ENCODE measurements around the gene RDH13.

DNA sequence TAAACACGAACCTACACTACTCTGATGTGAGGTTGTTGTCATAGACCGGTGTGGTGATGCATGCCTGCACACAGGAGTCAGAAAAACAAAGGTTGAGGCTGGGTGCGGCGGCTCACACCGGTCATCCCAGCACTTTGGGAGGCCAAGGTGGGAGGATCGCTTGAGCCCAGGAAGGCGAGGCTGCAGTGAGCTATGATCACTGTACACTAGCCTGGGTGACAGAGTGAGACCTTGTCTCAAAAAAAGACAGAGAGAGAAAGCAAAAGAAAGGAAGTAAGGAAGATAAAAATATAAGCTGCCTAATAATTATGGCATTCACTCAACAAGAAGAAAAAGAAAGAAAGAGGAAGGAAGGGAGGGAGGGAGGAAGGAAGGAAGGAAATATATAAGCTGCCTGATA, 34.2 kb downstream of the RDH13 start:
- TF ChIP-seq CTCF (IDR thresholded peaks at IDR 0.05) (no peak), POLR2A (IDR thresholded peaks at IDR 0.05) (no peak)

All from lower leg skin (tissue), 3 donors.